ENCODE results near the gene NHLRC4. TPM values are rescaled to one million over a fixed set of nuclear protein-coding genes. Genes with fewer than 3 reads are reported as not detected.

Gene NHLRC4
- total and polyA plus RNA-seq, 2 of the 4 experiments (the other 2 are of a cell fraction) = 0.72 to 0.84 TPM

DNA sequence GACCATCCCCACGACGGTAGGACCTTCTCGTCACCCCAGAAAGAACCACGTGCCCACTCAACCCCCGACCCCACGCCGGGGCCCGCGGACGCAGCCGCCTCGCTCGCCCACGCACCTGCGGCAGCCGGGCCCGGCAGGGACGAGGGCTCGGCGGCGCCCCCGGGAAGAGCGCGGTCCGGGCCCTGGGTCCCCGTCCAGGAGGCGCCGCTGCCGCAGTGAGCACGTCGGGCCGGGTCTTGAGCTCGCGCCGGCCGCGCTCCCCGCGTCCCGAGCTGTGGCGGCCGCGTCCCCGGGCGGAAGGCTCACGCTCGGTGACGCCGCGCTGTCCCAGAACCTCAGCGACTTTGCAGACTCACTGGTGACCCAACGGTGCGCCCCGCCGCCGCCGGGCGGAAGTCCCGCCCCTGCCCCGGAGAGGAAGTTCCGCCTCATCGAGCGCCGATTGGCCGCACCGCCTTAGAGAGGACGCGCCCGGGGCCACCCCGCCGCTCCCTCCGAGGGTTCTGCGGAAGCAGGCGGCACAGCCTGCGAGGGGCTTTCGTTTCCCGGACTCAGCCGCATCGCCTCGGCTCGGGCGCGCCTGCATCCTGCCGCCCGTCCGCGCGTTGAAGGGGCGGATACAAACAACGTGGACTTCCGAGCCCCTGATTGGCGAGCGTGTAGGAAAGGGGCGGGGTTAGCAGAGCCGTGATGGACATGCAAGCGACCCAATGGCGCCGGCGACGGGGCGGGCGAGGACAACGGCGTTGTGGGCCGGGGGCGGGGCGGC lies 22.3 kb downstream of the NHLRC4 start:
- ATAC-seq (ENCODE audit: low read depth) = peak; percentile 84
- H2AFZ ChIP-seq (replicated peaks; ENCODE audit: low read length, poor library complexity) = peak overlapping the region; percentile 100
- H3K56ac ChIP-seq (ENCODE audit: extremely low read depth, insufficient read depth, low read length) = peak overlapping the region; percentile 89
- POLR2A ChIA-PET (ENCODE audit: unreplicated experiment) = no interaction called here
- peak overlapping the region; percentile 54 for H3K4me2 ChIP-seq (ENCODE audit: low read depth, low read length)
- H3K4me1 ChIP-seq (ENCODE audit: control insufficient read depth, insufficient read depth, low read length) = peaks cover 18% of the 10 kb centered on the region
- peak overlapping the region; percentile 99 for H2BK120ac ChIP-seq (ENCODE audit: low read depth, low read length)
- H3K36me3 ChIP-seq (ENCODE audit: control insufficient read depth, insufficient read depth, low read length) = 0 out of 2 replicates have a peak, but pooled peaks cover 2% of the 10 kb centered on the region
- H4K8ac ChIP-seq (ENCODE audit: low read depth in 2 of 2, low read length in 2 of 2) = peak overlapping the region; percentile 37 to 100
- peak overlapping the region; percentile 99 for H3K14ac ChIP-seq (replicated peaks; ENCODE audit: low read depth, low read length)
- H3K4ac ChIP-seq (ENCODE audit: low read depth, low read length) = peak overlapping the region; percentile 99
- H4K5ac ChIP-seq (ENCODE audit: low read depth, low read length) = peak overlapping the region; percentile 67
- CTCF ChIA-PET = no interaction called here
- no TSS peak for BruUV-seq (replicated peaks)
- in situ Hi-C loops (cut with MboI; ENCODE audit: low sequenced_read_pairs) (no loop called here), intact Hi-C loops (cut with micrococcal nuclease) (loop anchor here (2.0 kb wide), 2 partner anchors 48 to 192 kb away; partner anchors contain the start of genes METTL26 and NME4), dilution Hi-C loops (cut with HindIII; ENCODE audit: low sequenced_read_pairs, unreplicated experiment) (no loop called here)
- DNase-seq = peak; percentile 92
- peak overlapping the region; percentile 68 for H3K4me3 ChIP-seq (ENCODE audit: insufficient read depth, low read depth, low read length)
- peaks cover 20 to 66% of the 10 kb centered on the region in 2 experiments; a peak in 3 of 4 replicates for H3K79me1 ChIP-seq (ENCODE audit: low read depth in 1 of 2, low read length in 2 of 2)
- H2AK5ac ChIP-seq (ENCODE audit: low read depth, low read length) = peak overlapping the region; percentile 90
- TF ChIP-seq POLR2A (IDR thresholded peaks at IDR 0.05; ENCODE audit: low read depth, low read length) = peak; percentile 70; the same call in 1 of the 2 replicates
- TF ChIP-seq NFE2L2 (IDR thresholded peaks at IDR 0.05; ENCODE audit: low read depth, low read length) = 0 out of 2 replicates have a peak, but pooled peaks have one; percentile 4
- TF ChIP-seq MXI1 (IDR thresholded peaks at IDR 0.05; ENCODE audit: borderline replicate concordance, low read depth, low read length) = peak; percentile 62; the same call in 1 of the 2 replicates
- TF ChIP-seq USF2 (IDR thresholded peaks at IDR 0.05; ENCODE audit: low read depth, low read length) = peak; percentile 85
- TF ChIP-seq CEBPB (IDR thresholded peaks at IDR 0.05; ENCODE audit: low read depth, low read length) = no peak
- no peak for TF ChIP-seq FOS (IDR thresholded peaks at IDR 0.05; ENCODE audit: low read depth, low read length)
- H2AK9ac ChIP-seq (replicated peaks; ENCODE audit: low read depth, low read length, poor library complexity) = peak overlapping the region; percentile 100
- peak overlapping the region; percentile 97 for H4K91ac ChIP-seq (ENCODE audit: insufficient read depth, low read depth, low read length)
- no peaks in the 10 kb centered on the region for H3K9me3 ChIP-seq (ENCODE audit: control insufficient read depth, insufficient read depth, low read length)
- no peaks in the 10 kb centered on the region for H3K27me3 ChIP-seq (ENCODE audit: control insufficient read depth, insufficient read depth, low read length)
- H4K20me1 ChIP-seq (ENCODE audit: insufficient read depth, low read length) = peaks cover 41% of the 10 kb centered on the region
- peak overlapping the region; percentile 95 for H2BK5ac ChIP-seq (ENCODE audit: low read depth, low read length, poor library complexity, severe bottlenecking)
- H3K18ac ChIP-seq (ENCODE audit: low read depth, low read length) = peak overlapping the region; percentile 71
- H3K9ac ChIP-seq (ENCODE audit: low read depth, low read length) = peak overlapping the region; percentile 84
- H3K9me1 ChIP-seq (ENCODE audit: insufficient read depth, low read length) = peaks cover 17% of the 10 kb centered on the region; the same call in 1 of the 2 replicates
- H2BK15ac ChIP-seq (ENCODE audit: low read depth, low read length) = peak overlapping the region; percentile 94; the same call in 1 of the 3 replicates
- H3K23ac ChIP-seq (ENCODE audit: low read depth, low read length) = peak overlapping the region; percentile 88
- WGBS, 2 experiments (ENCODE audit: extremely low coverage in 2 of 2, insufficient read length in 1 of 2) = 1% methylated on average over 52 of the region's 107 CpGs; no CpG with 5 or more reads in 1 of the 2 experiments
- peak overlapping the region; percentile 94; the same call in 1 of the 2 replicates for H2BK20ac ChIP-seq (ENCODE audit: low read depth, low read length)
- H3K27ac ChIP-seq (ENCODE audit: insufficient read depth, low read length) = peak overlapping the region; percentile 92
